ENCODE data around the gene HOPX.
"Not testable (repeated sequence)": the region's sequence is repeated elsewhere in the genome, so short reads cannot be mapped to it uniquely, and the experiment has no call there.

The HOPX gene, protein sequence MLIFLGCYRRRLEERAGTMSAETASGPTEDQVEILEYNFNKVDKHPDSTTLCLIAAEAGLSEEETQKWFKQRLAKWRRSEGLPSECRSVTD

DNA sequence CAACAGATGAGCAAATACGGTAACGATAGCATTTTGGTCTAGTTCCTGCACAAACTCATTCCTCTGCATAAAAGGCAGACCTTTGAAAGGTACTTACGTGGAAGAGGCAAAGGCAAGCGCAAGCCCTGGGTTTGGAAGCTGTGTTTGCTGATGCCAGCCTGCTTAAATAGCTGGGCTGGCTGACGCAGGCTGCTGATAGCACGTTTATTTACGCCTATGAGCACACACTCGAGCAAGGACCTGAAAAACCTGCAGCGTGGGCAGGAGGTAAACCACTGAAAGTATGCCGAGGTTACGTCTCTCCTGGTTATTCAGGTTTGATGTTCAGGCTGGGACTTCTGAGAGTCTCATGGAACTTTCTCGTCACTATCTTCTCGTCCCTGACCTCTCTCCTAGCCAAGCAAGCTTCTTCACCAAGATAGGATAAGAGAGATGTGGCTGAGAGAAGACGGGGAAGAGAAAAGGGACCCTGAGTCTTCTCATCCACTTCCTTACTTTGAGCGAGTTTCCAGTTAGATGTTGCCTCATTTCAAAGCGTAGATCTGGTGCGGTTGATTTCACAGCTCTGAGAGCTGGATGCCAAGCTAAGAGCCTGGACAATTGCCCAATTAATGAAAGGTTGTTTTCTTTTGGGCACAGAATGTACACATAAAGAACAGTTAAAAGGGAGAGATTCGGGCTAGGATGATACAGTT is at the start of gene HOPX:
Gene HOPX (minus strand): TSS at position 139 of the 695 bp plus-strand sequence. CDS start 23,480 bp downstream, outside the sequence.
- DNase-seq = no peak

DNA sequence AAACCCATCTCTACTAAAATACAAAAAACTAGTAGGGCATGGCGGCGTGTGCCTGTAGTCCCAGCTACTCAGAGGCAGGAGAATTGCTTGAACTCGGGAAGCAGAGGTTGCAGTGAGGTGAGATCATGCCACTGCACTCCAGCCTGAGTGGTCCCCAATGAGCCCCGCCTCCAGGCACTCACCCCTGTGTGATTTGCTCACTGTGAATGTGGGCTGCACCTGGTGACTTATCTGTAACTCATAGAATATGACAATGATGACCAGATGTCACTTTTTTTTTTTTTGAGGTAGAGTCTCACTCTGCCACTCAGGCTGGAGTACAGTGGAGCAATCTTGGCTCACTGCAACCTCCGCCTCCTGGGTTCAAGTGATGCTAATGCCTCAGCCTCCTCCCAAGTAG is 49.0 kb upstream of the HOPX start:
- DNase-seq = no peak

DNA sequence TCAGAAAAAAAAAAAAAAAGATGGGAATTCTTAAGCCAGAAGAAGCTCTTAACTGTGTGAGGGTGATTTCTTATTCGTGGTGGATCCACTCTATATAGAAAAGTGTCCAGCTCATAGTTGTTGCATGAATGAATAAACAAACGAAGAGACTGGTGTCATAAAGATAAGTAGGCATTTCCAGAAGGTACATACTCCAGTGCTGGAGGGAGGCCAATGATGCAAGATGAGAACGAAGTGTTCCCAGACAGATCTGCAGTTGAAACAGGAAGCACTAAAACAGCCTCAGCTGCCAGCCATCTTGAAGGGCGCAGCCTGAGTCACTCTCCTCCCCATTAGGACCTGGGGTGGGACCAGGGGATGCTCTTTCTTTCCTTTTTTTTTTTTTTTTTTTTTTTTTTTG is 47.4 kb upstream of the HOPX start:
- DNase-seq = no peak

DNA sequence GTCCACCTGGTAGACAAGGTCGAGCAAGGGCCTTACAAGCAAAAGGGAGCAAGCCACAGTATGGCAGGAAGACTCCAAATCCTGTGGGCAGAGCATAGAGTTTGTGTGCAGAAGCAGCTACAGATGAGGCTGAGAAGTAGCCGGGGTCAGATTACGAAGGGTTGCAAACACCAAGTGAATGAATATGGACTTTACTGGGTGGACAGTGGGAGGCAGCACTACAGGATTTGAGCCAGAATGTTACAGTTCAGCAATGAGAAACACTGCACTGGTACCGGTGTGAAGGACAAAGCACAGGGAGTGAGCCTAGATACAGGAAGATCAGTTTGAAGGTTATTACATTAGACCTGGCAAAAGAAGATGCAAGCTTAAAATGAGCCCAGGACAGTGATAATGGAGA is 46.1 kb upstream of the HOPX start:
- no peak for DNase-seq

DNA sequence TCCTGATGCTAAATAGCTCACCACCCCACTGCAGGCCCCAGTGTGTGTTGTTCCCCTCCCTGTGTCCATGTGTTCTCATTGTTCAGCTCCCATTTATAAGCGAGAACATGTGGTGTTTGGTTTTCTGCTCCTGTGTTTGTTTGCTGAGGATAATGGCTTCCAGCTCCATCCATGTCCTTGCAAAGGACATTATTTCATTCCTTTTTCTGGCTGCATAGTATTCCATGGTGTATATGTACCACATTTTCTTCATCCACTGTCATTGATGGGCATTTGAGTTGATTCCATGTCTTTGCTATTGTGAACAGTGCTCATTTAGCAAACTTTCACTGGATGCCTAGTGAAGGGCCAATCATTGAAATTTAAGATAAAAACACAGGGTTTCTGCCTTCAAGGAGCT is 45.5 kb upstream of the HOPX start:
- DNase-seq = not testable (repeated sequence)

DNA sequence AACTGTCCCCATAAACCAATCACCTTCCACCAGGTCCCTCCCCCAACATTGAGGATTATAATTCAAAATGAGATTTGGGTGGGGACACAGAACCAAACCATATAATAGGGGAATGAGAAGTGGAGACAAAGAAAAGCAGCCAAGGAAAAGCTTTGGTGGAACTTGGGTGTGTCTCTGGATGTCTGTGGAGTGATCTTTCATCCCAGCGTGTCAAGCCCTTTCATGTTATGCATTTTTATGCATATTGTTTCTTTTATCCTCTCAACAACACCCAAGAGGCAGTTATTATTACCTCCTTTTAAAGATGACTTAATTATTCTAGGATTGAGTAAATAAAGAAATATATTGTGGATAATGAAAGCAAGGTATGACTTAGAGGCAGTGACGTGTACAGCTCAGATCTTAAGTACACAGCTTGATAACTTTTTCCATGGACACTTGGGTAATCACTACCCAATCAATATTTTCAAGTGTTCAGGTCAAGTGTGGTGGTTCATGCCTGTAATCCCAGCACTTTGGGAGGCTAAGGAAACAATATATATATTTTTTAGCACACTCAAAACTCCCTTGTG is 42.6 kb upstream of the HOPX start:
- DNase-seq = no peak

DNA sequence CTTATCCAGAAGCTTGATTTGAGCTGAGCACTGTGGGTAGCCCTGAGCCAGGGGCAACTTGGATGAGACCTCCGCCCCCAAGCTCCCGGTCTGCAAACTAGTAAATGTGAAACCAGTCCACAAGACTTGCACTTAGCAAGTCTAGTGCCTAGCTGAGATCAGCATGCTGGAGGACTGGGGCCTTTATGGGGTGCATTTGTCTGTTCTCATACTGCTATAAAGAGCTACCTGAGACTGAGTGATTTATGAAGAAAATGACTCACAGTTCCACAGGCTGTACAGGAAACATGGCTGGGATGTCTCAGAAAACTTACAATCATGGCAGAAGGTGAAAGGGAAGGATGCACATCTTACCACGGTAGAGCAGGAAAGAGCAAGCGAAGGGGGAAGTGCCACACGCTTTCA is 42.1 kb upstream of the HOPX start:
- DNase-seq = no peak

DNA sequence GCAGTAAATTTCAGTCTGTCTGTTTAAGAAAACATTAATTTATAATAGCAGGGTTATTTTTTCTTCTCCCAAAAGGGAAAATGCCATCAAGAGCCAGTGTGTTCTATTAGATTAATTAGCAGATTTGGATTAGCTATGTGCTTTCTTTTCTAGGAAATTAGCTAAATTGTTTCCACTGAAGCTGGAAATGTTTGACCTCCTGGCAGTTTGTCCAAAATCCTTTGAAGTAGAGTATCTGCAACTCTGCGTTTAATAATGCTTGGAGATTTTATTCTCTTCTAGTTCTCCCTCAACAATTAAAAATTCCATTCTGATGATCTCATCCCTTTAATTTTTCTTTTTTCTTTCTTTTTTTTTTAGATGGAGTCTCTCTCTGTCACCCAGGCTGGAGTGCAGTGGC is 27.1 kb upstream of the HOPX start:
- DNase-seq = no peak

DNA sequence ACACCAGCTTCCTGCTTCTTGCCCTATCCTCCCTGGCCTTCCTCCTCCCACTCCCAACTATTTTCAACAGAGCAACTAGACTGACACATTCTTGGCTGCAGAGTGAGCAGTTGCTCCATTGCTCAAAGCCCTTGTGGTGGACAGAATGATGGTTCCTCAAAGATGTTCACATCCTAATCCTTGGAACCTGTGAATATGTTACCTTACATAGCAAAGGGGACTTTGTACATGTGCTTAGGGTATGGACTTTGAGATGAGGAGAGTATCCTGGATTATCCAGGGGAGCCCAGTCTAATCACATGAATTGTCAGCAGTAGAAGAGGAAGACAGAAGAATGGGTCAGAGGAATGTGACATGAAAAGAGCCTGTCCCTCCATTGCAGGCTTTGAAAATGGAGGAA is 24.9 kb upstream of the HOPX start:
- DNase-seq = no peak

DNA sequence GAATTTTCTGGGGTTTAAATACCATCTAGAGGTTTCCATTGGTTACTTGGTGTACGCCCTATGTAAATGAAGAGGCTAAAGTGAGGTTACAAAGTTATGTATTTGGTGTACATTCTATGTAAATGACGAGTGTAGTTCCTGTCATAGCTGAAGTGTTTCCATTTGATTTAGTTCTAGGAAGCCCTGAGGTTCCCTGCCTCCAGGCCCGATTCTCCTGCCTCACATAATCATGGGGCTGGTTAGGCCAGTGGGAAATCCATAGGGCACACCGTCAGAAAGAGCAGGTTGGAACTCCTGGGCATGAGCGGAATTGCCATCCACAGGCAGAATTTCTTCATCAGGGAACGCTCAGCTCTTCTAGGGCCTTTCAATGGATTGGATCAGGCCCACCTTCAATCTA is 24.2 kb upstream of the HOPX start:
- DNase-seq = no peak

DNA sequence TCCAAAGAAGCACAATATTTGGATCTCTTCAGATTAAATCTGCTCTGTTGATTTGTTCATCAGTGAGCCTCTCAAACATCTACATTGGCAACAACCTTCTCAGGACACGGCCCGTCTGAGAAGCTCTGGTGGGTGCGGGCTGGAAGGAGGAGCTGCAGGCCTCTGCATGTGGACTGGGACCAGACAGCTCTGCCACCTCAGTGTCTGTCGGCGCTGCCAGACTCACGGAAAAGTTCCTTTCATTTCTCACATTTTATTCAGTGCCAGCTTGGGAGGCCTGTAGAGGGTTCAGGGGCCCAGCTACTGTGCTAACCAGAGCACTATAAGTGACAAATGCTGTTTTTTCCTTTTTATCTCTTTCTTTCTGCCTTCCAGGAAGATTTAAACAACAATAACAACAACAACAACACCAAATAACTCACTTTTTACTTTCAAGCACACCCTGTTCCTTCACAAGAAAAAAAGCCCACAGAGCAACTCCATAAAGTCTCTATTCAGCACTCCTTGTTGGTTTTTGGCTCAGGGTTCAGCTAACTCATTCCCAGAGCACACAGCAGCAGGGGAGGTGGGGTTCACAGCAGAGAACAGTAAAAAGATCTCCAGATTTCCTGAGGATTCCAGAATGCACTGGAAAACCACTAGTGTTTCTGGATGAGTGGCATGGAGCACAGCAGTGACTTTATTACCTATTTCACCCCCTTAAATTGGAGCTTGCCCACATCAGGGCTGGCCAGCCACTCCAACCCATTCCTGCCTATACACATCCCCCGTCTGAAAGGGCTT is 23.2 kb upstream of the HOPX start:
- no peak for DNase-seq

DNA sequence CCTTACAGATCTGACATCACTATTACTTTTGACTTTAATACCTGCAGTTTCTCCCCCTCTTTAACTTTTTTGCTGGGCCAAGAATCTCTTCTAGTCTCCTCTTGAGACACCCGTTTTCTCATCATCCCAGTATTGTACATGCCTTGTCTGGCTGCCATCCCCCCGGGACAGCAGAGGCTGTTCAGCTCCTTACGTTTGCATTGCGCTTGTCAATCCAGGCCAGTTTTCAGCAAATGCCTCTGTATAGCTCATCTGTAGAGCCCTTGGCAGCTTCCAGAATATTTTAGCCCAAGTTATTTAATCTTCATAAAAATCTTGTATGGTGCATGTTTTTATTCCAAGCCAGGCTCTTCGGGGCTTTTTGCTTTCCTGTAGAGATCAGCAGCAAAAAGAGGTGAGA is 22.3 kb upstream of the HOPX start:
- no peak for DNase-seq

DNA sequence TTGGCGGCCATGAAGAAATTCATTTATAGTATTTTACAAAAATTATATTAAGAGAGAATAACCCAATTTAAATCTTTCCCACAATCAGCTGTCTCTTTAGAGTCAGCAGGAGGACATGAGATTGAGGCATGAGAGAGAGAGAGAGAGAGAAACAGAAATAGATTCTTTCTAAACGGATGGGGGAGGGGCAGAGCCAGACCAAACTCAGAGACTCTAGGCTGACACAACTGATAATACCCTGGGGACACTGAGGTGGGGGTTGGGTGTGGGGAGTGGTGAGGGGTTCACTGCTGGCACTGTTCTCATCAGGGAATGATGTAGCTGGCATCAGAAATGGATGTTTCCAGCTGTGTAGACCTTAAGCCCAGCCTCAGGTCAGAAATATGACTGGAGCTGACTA is 20.5 kb upstream of the HOPX start:
- DNase-seq = no peak

DNA sequence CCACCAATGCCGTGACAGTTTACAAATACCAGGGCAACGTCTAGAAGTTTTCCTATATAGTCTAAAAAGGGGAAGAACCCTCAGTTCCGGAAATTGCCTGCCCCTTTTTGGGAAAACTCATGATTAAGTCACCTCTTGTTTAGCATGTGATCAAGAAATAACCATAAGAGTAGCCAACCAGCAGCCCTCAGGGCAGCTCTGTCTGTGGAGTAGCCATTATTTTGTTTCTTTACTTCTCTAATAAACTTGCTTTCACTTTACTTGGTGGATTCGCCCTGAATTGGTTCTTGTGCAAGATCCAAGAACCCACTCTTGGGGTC is 20.0 kb upstream of the HOPX start:
- no peak for DNase-seq

DNA sequence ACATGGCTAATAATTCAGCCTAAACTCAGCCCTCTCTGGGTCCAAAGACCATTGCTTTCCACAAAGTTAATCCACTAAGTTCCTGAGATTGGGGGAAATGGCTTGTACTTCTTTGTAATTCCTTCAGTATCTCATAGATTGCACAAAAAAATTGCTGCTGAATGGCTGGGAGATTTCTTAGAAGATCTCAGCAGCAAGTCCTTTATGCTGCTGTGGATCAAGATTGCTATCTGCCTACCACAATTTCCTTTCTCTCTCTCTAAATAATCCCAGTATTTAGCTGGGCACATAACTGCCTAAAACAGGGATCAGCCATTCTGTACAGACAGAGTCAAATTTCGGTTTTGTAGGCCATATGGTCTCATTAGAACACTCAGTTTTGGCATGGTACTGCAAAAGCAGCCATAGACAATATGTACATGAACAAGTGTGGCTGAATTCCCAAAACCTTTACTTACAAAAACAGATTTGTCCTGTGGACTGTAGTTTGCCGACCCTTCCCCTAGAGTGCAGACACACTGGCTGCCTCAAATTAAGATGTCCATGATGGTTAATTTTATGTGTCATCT is 18.5 kb upstream of the HOPX start:
- no peak for DNase-seq

DNA sequence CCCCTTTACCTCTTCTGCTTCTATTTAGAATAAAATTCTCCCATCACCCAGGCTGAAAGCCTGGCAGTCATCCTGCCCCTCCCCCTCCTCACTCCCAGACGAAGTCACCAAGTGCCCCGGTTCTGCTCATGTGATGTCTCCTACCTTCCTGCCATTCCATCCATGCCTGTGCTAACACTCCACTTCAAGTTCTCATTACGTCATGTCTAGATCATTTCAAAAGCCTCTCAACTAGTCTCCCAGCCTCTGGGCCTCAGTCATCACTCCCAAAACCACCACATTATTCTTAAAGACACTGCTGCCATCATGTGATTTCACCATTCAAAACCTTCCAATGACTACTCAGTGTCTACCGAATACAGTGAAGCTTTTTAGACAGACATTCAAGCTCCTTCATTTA is 17.2 kb upstream of the HOPX start:
- DNase-seq = no peak

DNA sequence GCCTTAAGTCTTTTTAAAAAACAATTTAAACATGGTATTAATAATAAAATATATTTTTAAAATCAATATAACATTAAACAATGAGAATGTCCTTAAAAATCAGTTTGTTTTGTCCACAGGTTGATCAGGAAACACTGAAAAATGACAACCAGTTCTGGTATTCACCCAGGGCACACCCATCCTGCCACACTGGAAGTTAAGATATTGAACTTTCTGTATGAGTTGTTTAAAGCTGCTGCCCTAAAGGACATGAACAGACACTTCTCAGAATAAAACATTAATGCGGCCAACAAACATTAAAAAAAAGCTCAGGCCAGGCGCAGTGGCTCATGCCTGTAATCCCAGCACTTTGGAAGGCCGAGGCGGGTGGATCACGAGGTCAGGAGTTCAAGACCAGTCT is 15.0 kb upstream of the HOPX start:
- DNase-seq = no peak

DNA sequence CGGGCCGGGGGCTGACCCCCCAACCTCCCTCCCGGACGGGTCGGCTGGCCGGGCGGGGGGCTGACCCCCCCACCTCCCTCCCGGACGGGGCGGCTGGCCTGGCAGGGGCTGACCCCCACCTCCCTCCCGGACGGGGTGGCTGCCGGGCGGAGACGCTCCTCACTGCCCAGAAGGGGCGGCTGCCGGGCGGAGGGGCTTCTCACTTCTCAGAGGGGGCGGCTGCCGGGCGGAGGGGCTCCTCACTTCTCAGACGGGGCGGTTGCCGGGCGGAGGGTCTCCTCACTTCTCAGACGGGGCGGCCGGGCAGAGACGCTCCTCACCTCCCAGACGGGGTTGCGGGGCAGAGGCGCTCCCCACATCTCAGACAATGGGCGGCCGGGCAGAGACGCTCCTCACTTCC is 12.4 kb upstream of the HOPX start:
- not testable (repeated sequence) for DNase-seq

DNA sequence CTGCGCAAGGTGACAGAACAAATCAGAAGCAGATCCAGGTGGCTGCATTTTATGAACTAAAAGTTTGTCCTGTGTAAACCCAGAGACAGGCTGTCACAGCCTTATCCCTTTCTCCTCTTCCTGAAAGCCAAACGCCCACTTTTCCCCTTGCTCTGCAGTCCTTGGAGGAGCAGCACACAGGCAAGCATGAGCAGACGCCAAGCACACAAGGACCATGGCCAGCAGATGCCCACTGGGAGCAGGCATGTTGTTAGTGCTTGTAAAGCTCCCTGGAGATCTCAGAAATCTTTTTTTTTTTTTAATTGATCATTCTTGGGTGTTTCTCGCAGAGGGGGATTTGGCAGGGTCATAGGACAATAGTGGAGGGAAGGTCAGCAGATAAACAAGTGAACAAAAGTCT is 11.5 kb upstream of the HOPX start:
- DNase-seq = no peak

DNA sequence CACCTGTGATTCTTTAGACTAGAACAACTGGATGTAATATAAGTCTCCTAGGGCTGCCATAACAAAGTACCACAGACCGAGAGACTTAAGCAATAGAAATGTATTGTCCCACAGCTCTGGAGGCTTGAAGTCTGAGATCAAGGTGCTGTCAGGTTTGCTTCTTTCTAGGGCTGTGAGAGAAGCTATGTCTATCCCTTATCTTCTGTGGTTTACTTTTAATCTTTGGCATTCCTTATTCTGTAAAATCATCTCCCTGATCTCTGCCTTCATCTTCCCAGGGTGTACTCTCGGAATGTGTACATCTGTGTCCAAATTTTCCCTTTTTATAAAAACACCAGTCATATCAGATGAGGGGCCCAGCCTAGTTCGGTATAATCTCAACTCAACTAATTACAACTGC is 10.3 kb upstream of the HOPX start:
- no peak for DNase-seq

DNA sequence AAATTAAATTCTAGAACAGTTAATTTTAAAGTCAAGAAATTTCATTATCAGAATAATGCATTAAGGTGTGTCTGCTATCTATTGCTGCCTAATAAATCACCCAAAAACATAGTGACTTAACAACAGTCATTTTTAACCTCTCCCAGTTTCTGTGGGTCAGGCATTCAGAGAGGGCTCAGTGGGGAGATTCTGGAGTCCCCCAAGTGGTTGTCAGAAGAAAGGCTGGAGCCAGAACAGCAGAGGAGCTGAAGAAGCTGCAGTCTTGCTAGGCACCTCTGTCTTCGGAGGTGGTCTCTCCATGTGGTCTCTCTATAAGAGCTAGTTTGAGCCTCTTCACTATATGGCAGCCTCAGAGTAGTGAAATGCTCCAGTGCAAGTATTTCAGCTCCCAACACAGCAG is 9.3 kb upstream of the HOPX start:
- no peak for DNase-seq

DNA sequence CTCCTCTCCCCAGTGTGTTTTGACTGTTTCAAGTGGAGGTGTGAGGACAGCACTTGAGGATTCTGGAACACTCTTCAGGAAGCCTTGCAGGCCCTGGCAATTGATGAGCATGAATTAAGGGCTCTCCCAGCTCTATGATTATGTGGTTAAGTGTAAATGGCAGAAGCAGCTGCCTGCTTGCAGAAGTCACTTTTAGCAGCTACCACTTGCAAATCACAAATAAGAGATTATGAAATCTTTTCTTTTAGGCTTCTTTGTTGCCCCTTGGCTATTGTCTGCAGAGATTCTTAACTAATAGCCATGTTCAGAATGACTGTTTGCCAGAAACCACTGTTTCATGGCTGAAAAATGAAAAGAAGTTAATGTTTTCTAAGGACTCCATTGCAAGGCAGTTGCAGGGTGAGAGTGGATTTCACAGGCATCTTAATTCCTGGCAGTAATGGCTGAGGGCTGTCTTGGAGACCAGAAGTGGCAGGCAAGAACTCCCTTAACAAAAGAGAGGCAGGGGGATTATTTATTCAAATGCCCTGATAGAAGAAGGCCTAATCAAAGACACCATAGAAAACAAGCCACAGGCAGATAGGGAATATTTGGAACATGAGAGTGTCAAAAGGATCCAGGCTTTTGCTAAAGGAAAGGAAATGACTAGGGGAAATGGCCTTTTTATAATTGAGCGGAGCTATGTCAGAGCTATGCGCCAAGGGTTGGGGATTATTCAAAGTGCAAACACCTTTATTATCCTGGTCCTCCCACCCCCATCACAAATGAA is 8.3 kb upstream of the HOPX start:
- DNase-seq = no peak

DNA sequence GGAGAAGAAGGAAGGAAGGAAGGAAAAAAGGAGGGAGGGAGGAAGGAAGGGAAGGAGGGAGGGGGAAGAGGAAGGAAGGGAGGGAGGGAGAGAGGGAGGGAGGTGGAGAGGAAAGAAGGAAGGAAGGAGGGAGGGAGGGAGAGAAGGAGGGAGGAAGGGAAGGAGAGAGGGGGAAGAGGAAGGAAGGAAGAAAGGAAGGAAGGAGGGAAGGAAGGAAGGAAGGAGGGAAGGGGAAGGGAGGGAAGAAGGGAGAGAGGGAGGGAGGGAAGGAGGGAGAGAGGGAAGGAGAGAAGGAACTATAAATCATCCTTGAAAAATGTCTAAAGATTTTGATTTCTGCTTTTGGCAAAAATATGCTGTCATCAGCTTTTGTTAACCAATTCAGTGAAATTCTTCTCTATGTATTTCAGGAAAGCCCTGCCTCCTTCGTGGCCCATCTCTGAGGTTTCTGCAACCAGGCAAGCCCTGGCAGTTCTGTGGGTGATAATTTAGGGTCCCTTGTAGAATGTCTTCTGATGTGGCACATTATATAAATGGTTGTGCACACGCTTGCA is 7.1 kb upstream of the HOPX start:
- no peak for DNase-seq
